Naive B cell (primary cell): ENCODE measurements around the gene ZNF829. TPM values are rescaled to one million over a fixed set of nuclear protein-coding genes. Genes with fewer than 3 reads are reported as not detected.

ENCODE experiments used
- ATAC-seq, 2 donors: fragments of 150-1000 bp; cut with Tn5 transposase; 2 replicates each; pipeline ENCODE4 v1.10.0; 2021; ENCODE audit warnings: low read depth in 2 of 2, mild to moderate bottlenecking in 2 of 2, moderate library complexity in 2 of 2
- DNase-seq: peaks from one replicate; pipeline ENCODE4 v3.0.0; 2022
- H3K27ac Mint-ChIP-seq, 6 donors: one replicate each; pipeline ENCODE4 v1.8.0; 2020 to 2022; ENCODE audit warnings: mild to moderate bottlenecking in 6 of 6, mixed read lengths in 6 of 6, moderate library complexity in 5 of 6, inconsistent platforms in 2 of 6
- H3K27me3 Mint-ChIP-seq, 3 donors: one replicate each; pipeline ENCODE4 v1.8.0; 2021 to 2022; ENCODE audit warnings: mixed read lengths in 3 of 3, mild to moderate bottlenecking in 1 of 3
- H3K36me3 Mint-ChIP-seq, 2 donors: one replicate each; pipeline ENCODE4 v1.8.0; 2020 to 2022; ENCODE audit warnings: mixed read lengths in 2 of 2, inconsistent platforms in 1 of 2, mild to moderate bottlenecking in 1 of 2
- H3K4me1 Mint-ChIP-seq, 3 donors: one replicate each; pipeline ENCODE4 v1.8.0; 2020 to 2022; ENCODE audit warnings: mixed read lengths in 3 of 3, inconsistent platforms in 1 of 3, mild to moderate bottlenecking in 1 of 3, moderate library complexity in 1 of 3
- H3K4me3 Mint-ChIP-seq, 8 donors: one replicate each; pipeline ENCODE4 v1.8.0; 2020 to 2022; ENCODE audit warnings: mild to moderate bottlenecking in 8 of 8, mixed read lengths in 8 of 8, moderate library complexity in 8 of 8, inconsistent platforms in 2 of 8
- H3K9me3 Mint-ChIP-seq, 7 donors: one replicate each; pipeline ENCODE4 v1.8.0; 2020 to 2022; ENCODE audit warnings: mixed read lengths in 7 of 7, mild to moderate bottlenecking in 5 of 7, inconsistent platforms in 2 of 7, moderate library complexity in 1 of 7
- polyA plus RNA-seq, 6 donors: library from polyadenylated mRNA; unstranded; fragments of 300-500 nt; fragmentation: Illumina TruSeq; gene quantifications; one replicate each; pipeline ENCODE4 v1.2.3, GENCODE V29; 2021; ENCODE audit warnings: low read depth in 6 of 6

Gene ZNF829
- 1 to 10 TPM; 3.4 to 6.9 (median 5.0) TPM for polyA plus RNA-seq

GRCh38 chr19:36915992-36916830, at the start of gene ZNF829, which contains the start of gene ZNF568:
Gene ZNF829 (minus strand): TSS chr19:36916291. CDS start chr19:36915167, 1,124 bp downstream.
Gene ZNF568 (plus strand): TSS chr19:36916332. CDS start chr19:36922771, 6,439 bp downstream.
- peaks cover 19 to 28% (median 26%) of the 10 kb centered on the region in 3 donors for H3K4me1 Mint-ChIP-seq
- peak within 1 kb of the TSS; percentile 80 to 99 (median 96) for H3K27ac Mint-ChIP-seq
- peaks cover 25 to 32% of the 10 kb centered on the region in 2 donors for H3K36me3 Mint-ChIP-seq
- DNase-seq: peak; percentile 92
- peaks cover 0 to 24% (median 3%) of the 10 kb centered on the region in 7 donors for H3K9me3 Mint-ChIP-seq
- H3K27me3 Mint-ChIP-seq: no peaks in the 10 kb centered on the region
- peak within 1 kb of the TSS; percentile 84 to 96 (median 94) for H3K4me3 Mint-ChIP-seq
- peak; percentile 95 for ATAC-seq

DNA sequence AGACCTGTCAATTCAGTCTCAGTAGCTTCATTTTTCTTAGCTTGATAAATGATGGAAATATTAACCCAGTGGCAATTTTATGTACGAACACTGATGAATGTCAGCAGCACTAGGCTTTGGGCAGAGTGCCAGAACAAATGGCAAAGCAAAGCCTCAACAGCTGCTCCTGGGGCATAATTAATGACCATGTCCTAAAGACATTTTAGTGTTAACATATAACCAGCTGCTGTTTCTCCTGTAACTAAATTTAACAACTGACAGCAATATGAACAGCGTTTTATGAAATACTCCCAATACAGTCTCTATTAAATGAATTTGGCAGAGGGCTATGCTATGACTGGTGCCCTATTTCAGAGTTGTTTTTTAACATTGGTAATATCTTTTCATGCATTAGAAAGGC, 47.2 kb upstream of the ZNF829 start:
- H3K27ac Mint-ChIP-seq: no peak overlapping the region
- H3K4me1 Mint-ChIP-seq: no peaks in the 10 kb centered on the region
- no peaks in the 10 kb centered on the region for H3K27me3 Mint-ChIP-seq
- peaks cover 0 to 40% (median 28%) of the 10 kb centered on the region in 7 donors for H3K9me3 Mint-ChIP-seq
- H3K36me3 Mint-ChIP-seq: peaks cover 6 to 20% of the 10 kb centered on the region in 2 donors
- DNase-seq: no peak
- no peak overlapping the region for H3K4me3 Mint-ChIP-seq
- ATAC-seq: no peak

GRCh38 chr19:36962346-36962745, 46.3 kb upstream of the ZNF829 start:
- ATAC-seq (no peak), DNase-seq (no peak)
- H3K27me3 Mint-ChIP-seq: no peaks in the 10 kb centered on the region
- peaks cover 3 to 49% (median 37%) of the 10 kb centered on the region in 7 donors for H3K9me3 Mint-ChIP-seq
- no peak overlapping the region for H3K27ac Mint-ChIP-seq
- peaks cover 10 to 20% of the 10 kb centered on the region in 2 donors for H3K36me3 Mint-ChIP-seq
- no peak overlapping the region for H3K4me3 Mint-ChIP-seq
- no peaks in the 10 kb centered on the region for H3K4me1 Mint-ChIP-seq

- peaks cover 10 to 78% (median 58%) of the 10 kb centered on the region in 7 donors for H3K9me3 Mint-ChIP-seq
Measured at GRCh38 chr19:36950335-36951119, 34.4 kb upstream of the ZNF829 start.

DNA sequence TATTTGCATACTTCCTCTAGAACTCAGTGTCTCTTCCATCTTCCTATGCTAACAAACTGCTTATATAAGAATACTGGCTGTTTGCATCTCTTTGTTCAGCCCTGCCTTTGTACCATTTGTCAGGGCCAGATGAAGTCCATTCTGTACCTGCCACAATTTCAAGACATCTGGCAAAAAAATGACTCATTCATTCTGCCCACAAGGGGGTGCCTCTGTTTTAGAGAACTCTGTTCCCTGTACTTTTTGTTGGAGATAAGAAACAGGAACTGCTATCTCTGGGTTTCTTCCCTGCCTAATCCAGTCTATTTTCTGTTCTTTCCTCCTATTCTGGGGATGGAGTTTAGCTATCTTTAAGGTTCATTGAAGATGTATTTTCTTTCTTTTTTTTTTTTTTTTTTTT, 23.1 kb upstream of the ZNF829 start:
- DNase-seq (no peak), ATAC-seq (no peak)
- Mint-ChIP-seq H3K27ac (no peak overlapping the region), H3K9me3 (peaks cover 6 to 70% (median 19%) of the 10 kb centered on the region in 7 donors), H3K36me3 (peaks cover 62 to 66% of the 10 kb centered on the region in 2 donors), H3K4me1 (no peaks in the 10 kb centered on the region), H3K4me3 (no peak overlapping the region), H3K27me3 (no peaks in the 10 kb centered on the region)

More at GRCh38 chr19:36950335-36951119, 34.4 kb upstream of the ZNF829 start:
- no peak for DNase-seq
- Mint-ChIP-seq H3K4me3 (no peak overlapping the region), H3K27me3 (no peaks in the 10 kb centered on the region), H3K36me3 (peaks cover 43 to 51% of the 10 kb centered on the region in 2 donors), H3K4me1 (no peaks in the 10 kb centered on the region), H3K27ac (no peak overlapping the region)
- ATAC-seq: no peak

- no peak for DNase-seq
- H3K4me3 Mint-ChIP-seq: no peak overlapping the region
- no peak overlapping the region for H3K27ac Mint-ChIP-seq
- H3K36me3 Mint-ChIP-seq: peaks cover 28 to 30% of the 10 kb centered on the region in 2 donors
- ATAC-seq: no peak
- peaks cover 0 to 69% (median 30%) of the 10 kb centered on the region in 7 donors for H3K9me3 Mint-ChIP-seq
- H3K4me1 Mint-ChIP-seq: peaks cover 0 to 7% (median 0%) of the 10 kb centered on the region in 3 donors
- no peaks in the 10 kb centered on the region for H3K27me3 Mint-ChIP-seq
Measured at GRCh38 chr19:36931684-36932083, 15.6 kb upstream of the ZNF829 start.

DNA sequence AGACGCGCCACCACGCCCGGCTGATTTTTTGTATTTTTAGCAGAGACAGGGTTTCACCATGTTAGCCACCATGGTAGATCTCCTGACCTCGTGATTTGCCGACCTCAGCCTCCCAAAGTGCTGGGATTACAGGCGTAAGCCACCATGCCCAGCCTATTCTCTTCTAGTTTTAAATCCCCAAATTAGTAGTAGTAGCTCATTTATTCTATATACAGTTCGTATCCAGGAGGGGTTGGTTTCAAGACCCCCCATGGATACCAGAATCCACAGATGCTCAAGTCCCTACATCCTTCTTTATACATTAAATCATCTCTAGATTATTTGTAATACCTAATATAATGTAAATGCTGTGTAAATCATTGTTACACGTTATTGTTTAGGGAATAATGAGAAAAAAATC, 2.0 kb upstream of the ZNF829 start:
- peak overlapping the region in 5 of 8 donors; percentile 4 to 95 (median 53) for H3K4me3 Mint-ChIP-seq
- H3K4me1 Mint-ChIP-seq: peaks cover 19 to 28% (median 26%) of the 10 kb centered on the region in 3 donors
- peak overlapping the region in 1 of 6 donors; percentile 41 for H3K27ac Mint-ChIP-seq
- DNase-seq: no peak
- H3K27me3 Mint-ChIP-seq: no peaks in the 10 kb centered on the region
- H3K9me3 Mint-ChIP-seq: peaks cover 1 to 15% (median 7%) of the 10 kb centered on the region in 7 donors
- H3K36me3 Mint-ChIP-seq: peaks cover 38 to 41% of the 10 kb centered on the region in 2 donors
- no peak for ATAC-seq

DNA sequence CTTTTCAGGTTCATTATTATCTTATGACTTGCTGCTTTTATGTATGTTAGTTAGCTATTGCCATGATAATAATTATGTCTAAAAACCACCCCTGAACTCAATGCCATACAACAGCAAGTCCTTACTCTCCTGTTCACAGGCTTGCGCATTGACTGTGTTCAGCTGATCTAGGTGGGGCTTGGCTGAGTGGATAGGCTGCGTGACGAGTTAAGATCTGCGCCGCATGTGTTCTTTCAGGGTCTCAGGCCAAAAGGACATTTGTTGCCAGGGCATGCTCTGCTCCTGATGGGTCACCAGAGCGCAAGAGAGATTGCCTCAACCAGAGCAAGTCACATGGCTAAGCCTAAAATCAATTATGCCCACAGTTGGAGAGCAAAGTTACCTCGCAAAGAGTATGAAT, 900 bp upstream of the ZNF829 start:
- H3K9me3 Mint-ChIP-seq: peaks cover 0 to 18% (median 6%) of the 10 kb centered on the region in 7 donors
- peak overlapping the region; percentile 84 to 96 (median 94) for H3K4me3 Mint-ChIP-seq
- no peaks in the 10 kb centered on the region for H3K27me3 Mint-ChIP-seq
- no peak for DNase-seq
- peaks cover 31 to 37% of the 10 kb centered on the region in 2 donors for H3K36me3 Mint-ChIP-seq
- peak overlapping the region; percentile 80 to 99 (median 96) for H3K27ac Mint-ChIP-seq
- peaks cover 19 to 28% (median 26%) of the 10 kb centered on the region in 3 donors for H3K4me1 Mint-ChIP-seq
- no peak for ATAC-seq

DNA sequence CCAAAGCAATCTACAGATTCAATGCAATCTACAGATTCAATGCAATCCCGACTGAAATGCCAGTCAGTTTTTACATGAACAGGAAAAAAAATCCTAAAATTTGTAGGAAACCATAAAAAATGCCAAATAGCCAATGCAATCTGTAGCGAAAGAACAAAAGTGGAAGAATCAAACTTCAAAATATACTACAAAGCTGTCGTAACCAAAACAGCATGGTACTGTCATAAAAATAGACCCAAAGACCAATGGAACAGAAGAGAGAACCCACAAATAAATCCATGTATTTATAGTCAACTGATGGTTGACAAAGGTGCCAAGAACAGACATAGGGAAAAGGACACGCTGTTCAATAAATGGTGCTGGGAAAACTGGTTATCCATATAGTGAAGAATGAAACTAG, 17.7 kb downstream of the ZNF829 start:
- no peak for DNase-seq
- Mint-ChIP-seq H3K27ac (no peak overlapping the region), H3K4me3 (no peak overlapping the region), H3K27me3 (no peaks in the 10 kb centered on the region), H3K36me3 (peaks cover 65 to 73% of the 10 kb centered on the region in 2 donors), H3K9me3 (peaks cover 16 to 86% (median 81%) of the 10 kb centered on the region in 7 donors), H3K4me1 (no peaks in the 10 kb centered on the region)
- no peak for ATAC-seq

DNA sequence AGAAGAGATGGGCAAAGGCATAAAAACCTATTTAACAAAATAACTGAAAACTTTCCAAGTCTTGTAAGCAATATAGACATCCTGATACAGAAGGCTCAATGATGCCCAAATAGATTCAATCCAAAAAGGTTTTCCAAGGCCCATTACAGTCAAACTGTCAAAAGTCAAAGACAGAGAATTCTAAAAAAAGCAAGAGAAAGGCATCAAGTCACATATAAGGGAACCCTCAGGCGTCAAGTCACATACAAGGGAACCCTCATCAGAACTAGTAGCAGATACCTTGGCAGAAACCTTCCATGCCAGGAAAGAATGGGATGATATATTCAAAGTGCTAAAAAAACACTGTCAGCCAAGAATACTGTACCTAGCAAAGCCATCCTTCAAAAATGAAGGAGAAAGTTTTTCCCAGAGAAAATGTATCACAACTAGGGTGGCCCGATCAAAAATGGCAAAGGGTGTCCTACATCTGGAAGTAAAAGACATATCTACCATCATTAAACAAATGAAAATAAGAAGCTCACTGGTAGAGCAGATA, 21.2 kb downstream of the ZNF829 start:
- no peak for ATAC-seq
- Mint-ChIP-seq H3K27ac (no peak overlapping the region), H3K9me3 (peaks cover 20 to 89% (median 86%) of the 10 kb centered on the region in 7 donors), H3K36me3 (peaks cover 73 to 79% of the 10 kb centered on the region in 2 donors), H3K4me3 (peak overlapping the region in 1 of 8 donors; percentile 3), H3K4me1 (no peaks in the 10 kb centered on the region), H3K27me3 (no peaks in the 10 kb centered on the region)
- no peak for DNase-seq

DNA sequence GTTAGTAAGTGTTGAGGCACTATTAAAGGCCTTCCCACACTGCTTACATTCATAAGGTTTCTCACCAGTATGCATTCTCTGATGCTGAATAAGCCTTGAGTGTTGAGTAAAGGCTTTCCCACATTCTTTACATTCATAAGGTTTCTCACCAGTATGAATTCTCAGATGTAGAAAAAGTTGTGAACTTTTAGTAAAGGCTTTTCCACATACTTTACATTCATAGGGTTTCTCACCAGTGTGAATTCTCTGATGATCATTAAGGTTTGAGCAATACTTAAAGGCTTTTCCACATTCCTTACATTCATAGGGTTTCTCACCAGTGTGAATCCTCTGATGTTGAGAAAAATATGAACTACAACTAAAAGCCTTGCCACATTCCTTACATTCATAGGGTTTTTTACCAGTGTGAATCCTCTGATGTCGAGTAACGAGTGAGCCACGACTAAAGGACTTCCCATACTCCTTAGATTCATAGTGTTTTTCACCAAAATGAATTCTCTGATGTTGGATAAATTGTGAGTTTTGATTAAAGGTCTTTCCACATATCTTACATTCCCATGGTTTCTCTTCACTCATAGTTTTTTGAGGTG, 24.2 kb downstream of the ZNF829 start:
- H3K9me3 Mint-ChIP-seq: peaks cover 16 to 92% (median 82%) of the 10 kb centered on the region in 7 donors
- peaks cover 57 to 64% of the 10 kb centered on the region in 2 donors for H3K36me3 Mint-ChIP-seq
- no peak for ATAC-seq

GRCh38 chr19:36876993-36877938, 38.8 kb downstream of the ZNF829 start:
- Mint-ChIP-seq H3K4me1 (peaks cover 0 to 4% (median 0%) of the 10 kb centered on the region in 3 donors), H3K27me3 (no peaks in the 10 kb centered on the region), H3K27ac (no peak overlapping the region), H3K4me3 (no peak overlapping the region), H3K9me3 (peaks cover 18 to 77% (median 67%) of the 10 kb centered on the region in 7 donors), H3K36me3 (peaks cover 52 to 54% of the 10 kb centered on the region in 2 donors)
- DNase-seq (no peak), ATAC-seq (no peak)

More for the DNA sequence above, 24.2 kb downstream of the ZNF829 start:
- Mint-ChIP-seq H3K27ac (no peak overlapping the region), H3K4me3 (no peak overlapping the region), H3K4me1 (no peaks in the 10 kb centered on the region), H3K27me3 (no peaks in the 10 kb centered on the region)
- DNase-seq: no peak
